ENCODE measurements around the gene PTAFR.

GRCh38 chr1:28197682-28198415, 21.4 kb upstream of the PTAFR start:
- TF ChIP-seq CTBP1 (IDR thresholded peaks at IDR 0.05; ENCODE audit: borderline replicate concordance) = no peak
- TF ChIP-seq FOXM1 (IDR thresholded peaks at IDR 0.05; ENCODE audit: borderline replicate concordance) = no peak
- TF ChIP-seq BHLHE40 (IDR thresholded peaks at IDR 0.05; ENCODE audit: borderline replicate concordance) = no peak
- TF ChIP-seq ARNT (IDR thresholded peaks at IDR 0.05) = no peak
- no peak for TF ChIP-seq ZNF384 (IDR thresholded peaks at IDR 0.05)
- no peak for TF ChIP-seq SP1 (IDR thresholded peaks at IDR 0.05)
- no peak for TF ChIP-seq FOXK2 (IDR thresholded peaks at IDR 0.05)
- TF ChIP-seq L3MBTL2 (conservative IDR thresholded peaks at IDR 0.05) = no peak
